Measurements from ENCODE around the gene EYS.

EYS gene

DNA sequence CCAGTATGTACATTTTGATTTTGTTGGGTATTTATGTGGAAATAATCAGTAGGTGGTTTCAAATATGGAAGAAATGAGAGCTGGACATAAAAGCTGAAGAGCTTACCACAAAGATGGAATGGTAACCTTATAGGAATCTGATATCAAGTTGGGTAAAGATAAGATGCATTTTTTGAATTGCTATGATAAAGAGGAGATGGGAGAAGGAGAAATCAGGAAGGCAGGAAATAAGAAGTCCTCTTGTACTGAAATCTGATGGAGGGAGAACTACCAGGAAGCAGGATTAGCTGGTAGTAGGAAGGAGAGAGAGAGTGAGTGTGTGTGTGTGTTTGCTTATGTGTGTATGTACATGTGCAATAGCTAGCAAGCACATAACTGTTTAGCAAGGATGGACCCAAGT is 1603.0 kb downstream of the EYS start:
- no peak for DNase-seq (ENCODE audit: low read depth)
- H3K4me3 ChIP-seq (ENCODE audit: low read depth, low read length), result no peak overlapping the region
- TF ChIP-seq, protein P1, sequence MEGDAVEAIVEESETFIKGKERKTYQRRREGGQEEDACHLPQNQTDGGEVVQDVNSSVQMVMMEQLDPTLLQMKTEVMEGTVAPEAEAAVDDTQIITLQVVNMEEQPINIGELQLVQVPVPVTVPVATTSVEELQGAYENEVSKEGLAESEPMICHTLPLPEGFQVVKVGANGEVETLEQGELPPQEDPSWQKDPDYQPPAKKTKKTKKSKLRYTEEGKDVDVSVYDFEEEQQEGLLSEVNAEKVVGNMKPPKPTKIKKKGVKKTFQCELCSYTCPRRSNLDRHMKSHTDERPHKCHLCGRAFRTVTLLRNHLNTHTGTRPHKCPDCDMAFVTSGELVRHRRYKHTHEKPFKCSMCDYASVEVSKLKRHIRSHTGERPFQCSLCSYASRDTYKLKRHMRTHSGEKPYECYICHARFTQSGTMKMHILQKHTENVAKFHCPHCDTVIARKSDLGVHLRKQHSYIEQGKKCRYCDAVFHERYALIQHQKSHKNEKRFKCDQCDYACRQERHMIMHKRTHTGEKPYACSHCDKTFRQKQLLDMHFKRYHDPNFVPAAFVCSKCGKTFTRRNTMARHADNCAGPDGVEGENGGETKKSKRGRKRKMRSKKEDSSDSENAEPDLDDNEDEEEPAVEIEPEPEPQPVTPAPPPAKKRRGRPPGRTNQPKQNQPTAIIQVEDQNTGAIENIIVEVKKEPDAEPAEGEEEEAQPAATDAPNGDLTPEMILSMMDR (IDR thresholded peaks at IDR 0.05; ENCODE audit: control insufficient read depth, extremely low read depth, insufficient read depth), result no peak

DNA sequence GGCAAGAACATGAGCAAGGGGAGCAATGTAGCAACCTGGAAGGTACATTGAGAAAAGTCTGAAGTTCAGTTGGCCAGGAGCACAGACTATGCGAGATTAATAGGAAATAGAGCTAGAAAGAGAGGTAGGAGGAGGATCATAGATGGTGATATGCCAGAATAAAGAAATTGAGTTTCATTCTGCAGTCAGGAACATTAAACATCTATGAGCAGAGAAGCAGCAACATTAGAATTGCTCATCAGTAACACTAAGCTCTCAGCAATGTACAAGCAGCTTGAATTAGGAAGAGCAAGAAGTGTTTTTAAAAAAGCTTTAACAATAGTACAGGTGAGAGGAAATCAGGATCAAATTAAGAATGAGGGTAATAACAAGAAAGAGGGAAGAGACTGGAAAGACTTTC is 1603.5 kb downstream of the EYS start:
- DNase-seq (ENCODE audit: low read depth), result no peak
- TF ChIP-seq, protein P1 (IDR thresholded peaks at IDR 0.05; ENCODE audit: control insufficient read depth, extremely low read depth, insufficient read depth), result no peak
- no peak overlapping the region for H3K4me3 ChIP-seq (ENCODE audit: low read depth, low read length)

GRCh38 chr6:64100702-64101303 is 1606.2 kb downstream of the EYS start:
- no peak overlapping the region for H3K4me3 ChIP-seq (ENCODE audit: low read depth, low read length)
- TF ChIP-seq, protein P1 (IDR thresholded peaks at IDR 0.05; ENCODE audit: control insufficient read depth, extremely low read depth, insufficient read depth), result no peak

DNA sequence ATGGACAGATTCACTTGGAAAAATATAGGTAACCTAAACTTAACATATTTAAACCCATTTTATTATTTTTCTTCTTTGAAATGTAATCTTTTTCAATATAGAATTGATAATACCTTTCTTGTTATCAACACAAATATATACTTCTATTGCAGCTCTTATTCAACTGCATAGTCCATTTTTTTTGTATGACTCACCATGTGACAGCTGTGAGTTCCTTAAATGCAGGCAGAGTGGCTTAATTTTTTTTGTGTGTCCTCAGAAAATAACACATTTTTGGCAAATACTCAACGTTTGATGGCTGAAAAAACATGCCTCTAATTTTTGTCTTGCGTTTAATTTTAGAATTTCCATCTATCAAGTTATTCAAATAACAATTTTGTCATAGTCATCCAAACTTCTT is 1616.7 kb downstream of the EYS start:
- TF ChIP-seq, protein P1 (IDR thresholded peaks at IDR 0.05; ENCODE audit: control insufficient read depth, extremely low read depth, insufficient read depth), result no peak
- no peak for DNase-seq (ENCODE audit: low read depth)
- no peak overlapping the region for H3K4me3 ChIP-seq (ENCODE audit: low read depth, low read length)

More at GRCh38 chr6:64100702-64101303, 1606.2 kb downstream of the EYS start:
- no peak for DNase-seq (ENCODE audit: low read depth)

- no peak overlapping the region for H3K4me3 ChIP-seq (ENCODE audit: low read depth, low read length)
- DNase-seq (ENCODE audit: low read depth), result no peak
- TF ChIP-seq, protein P1 (IDR thresholded peaks at IDR 0.05; ENCODE audit: control insufficient read depth, extremely low read depth, insufficient read depth), result no peak
These were observed 1621.9 kb downstream of the EYS start for GRCh38 chr6:64085126-64085525.

DNA sequence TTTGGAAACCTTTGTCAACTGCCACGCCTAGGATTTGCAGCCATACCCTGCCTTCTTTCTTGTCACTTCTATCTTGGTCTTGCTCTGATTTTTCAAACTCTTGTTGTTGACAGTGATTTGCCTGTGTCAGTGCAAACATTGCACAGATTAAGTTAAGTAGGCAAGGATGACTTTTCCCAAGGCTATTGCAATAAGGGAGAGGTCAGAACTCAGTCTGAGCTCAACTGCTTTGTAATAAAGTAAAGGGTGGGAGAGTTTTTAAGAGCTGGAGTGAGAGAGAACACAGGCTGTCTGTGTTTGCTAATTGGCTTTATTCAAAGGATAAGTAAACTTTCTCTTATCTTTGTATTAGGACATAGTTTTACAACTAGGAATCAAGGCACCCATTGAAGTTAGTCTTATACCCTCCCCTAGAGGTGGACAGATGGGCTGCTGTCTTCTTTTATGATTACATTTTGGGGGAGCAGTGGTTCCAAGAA is 1622.8 kb downstream of the EYS start:
- DNase-seq (ENCODE audit: low read depth), result no peak
- TF ChIP-seq, protein P1 (IDR thresholded peaks at IDR 0.05; ENCODE audit: control insufficient read depth, extremely low read depth, insufficient read depth), result no peak
- no peak overlapping the region for H3K4me3 ChIP-seq (ENCODE audit: low read depth, low read length)

- no peak overlapping the region for H3K4me3 ChIP-seq (ENCODE audit: low read depth, low read length)
- TF ChIP-seq, protein P1 (IDR thresholded peaks at IDR 0.05; ENCODE audit: control insufficient read depth, extremely low read depth, insufficient read depth), result no peak
- no peak for DNase-seq (ENCODE audit: low read depth)
These were observed 1623.8 kb downstream of the EYS start for GRCh38 chr6:64083261-64083660.

Data from LNCaP clone FGC (cell line).